T-helper 2 cell treated with Interferon-gamma antibody and Interleukin-4, amounts not matched to agents 5 μg/mL and 100 μg/mL, for 36 hours (primary cell): Measurements from ENCODE around the gene DNAH2.

Experiments
- DNase-seq: peaks from one replicate; pipeline ENCODE4 v3.0.0; 2021; ENCODE audit warnings: low spot score
- H3K27ac Mint-ChIP-seq: one replicate; pipeline ENCODE4 v1.8.0; 2021; ENCODE audit warnings: mild to moderate bottlenecking, mixed read lengths
- H3K27me3 Mint-ChIP-seq: one replicate; pipeline ENCODE4 v1.8.0; 2021; ENCODE audit warnings: low read depth, mixed read lengths
- H3K36me3 Mint-ChIP-seq: one replicate; pipeline ENCODE4 v1.8.0; 2021; ENCODE audit warnings: low read depth, mixed read lengths
- H3K4me1 Mint-ChIP-seq: one replicate; pipeline ENCODE4 v1.8.0; 2021; ENCODE audit warnings: low read depth, mixed read lengths
- H3K4me3 Mint-ChIP-seq: one replicate; pipeline ENCODE4 v1.8.0; 2022; ENCODE audit warnings: mild to moderate bottlenecking, moderate library complexity, mixed read lengths
- H3K9me3 Mint-ChIP-seq: one replicate; pipeline ENCODE4 v1.8.0; 2021; ENCODE audit warnings: mixed read lengths

DNAH2 gene

GRCh38 chr17:7834542-7834956 is 117.0 kb downstream of the DNAH2 start:
- peak overlapping the region; percentile 94 for H3K27ac Mint-ChIP-seq
- peak overlapping the region; percentile 88 for H3K4me3 Mint-ChIP-seq
- H3K36me3 Mint-ChIP-seq = no peaks in the 10 kb centered on the region
- H3K9me3 Mint-ChIP-seq = no peaks in the 10 kb centered on the region
- H3K27me3 Mint-ChIP-seq = peaks cover 13% of the 10 kb centered on the region
- H3K4me1 Mint-ChIP-seq = peaks cover 42% of the 10 kb centered on the region
- DNase-seq = peak; percentile 35

GRCh38 chr17:7834957-7835813 is 117.6 kb downstream of the DNAH2 start:
- Mint-ChIP-seq H3K27ac (peak overlapping the region; percentile 94), H3K27me3 (peaks cover 11% of the 10 kb centered on the region), H3K36me3 (no peaks in the 10 kb centered on the region), H3K4me1 (peaks cover 46% of the 10 kb centered on the region), H3K4me3 (peak overlapping the region; percentile 88), H3K9me3 (no peaks in the 10 kb centered on the region)
- DNase-seq = peak; percentile 80

- peak overlapping the region; percentile 70 for H3K27ac Mint-ChIP-seq
- no peak for DNase-seq
These were observed 118.5 kb downstream of the DNAH2 start for GRCh38 chr17:7835814-7836595.

GRCh38 chr17:7836596-7837407 is 119.3 kb downstream of the DNAH2 start:
- Mint-ChIP-seq H3K9me3 (no peaks in the 10 kb centered on the region), H3K27me3 (peaks cover 6% of the 10 kb centered on the region), H3K4me1 (peaks cover 57% of the 10 kb centered on the region), H3K36me3 (no peaks in the 10 kb centered on the region), H3K27ac (peak overlapping the region; percentile 70), H3K4me3 (peak overlapping the region; percentile 88)
- DNase-seq = peak; percentile 48

More at GRCh38 chr17:7835814-7836595, 118.5 kb downstream of the DNAH2 start:
- Mint-ChIP-seq H3K27me3 (peaks cover 6% of the 10 kb centered on the region), H3K4me3 (peak overlapping the region; percentile 88), H3K36me3 (no peaks in the 10 kb centered on the region), H3K4me1 (peaks cover 52% of the 10 kb centered on the region), H3K9me3 (no peaks in the 10 kb centered on the region)

- no peaks in the 10 kb centered on the region for H3K9me3 Mint-ChIP-seq
- peak overlapping the region; percentile 70 for H3K27ac Mint-ChIP-seq
- peak overlapping the region; percentile 88 for H3K4me3 Mint-ChIP-seq
- peaks cover 5% of the 10 kb centered on the region for H3K27me3 Mint-ChIP-seq
- peaks cover 62% of the 10 kb centered on the region for H3K4me1 Mint-ChIP-seq
- no peaks in the 10 kb centered on the region for H3K36me3 Mint-ChIP-seq
- DNase-seq = no peak
These were observed 120.0 kb downstream of the DNAH2 start for GRCh38 chr17:7837408-7838088.

GRCh38 chr17:7838090-7839075 is 120.8 kb downstream of the DNAH2 start:
- Mint-ChIP-seq H3K27ac (peak overlapping the region; percentile 71), H3K27me3 (peaks cover 3% of the 10 kb centered on the region), H3K9me3 (no peaks in the 10 kb centered on the region), H3K36me3 (no peaks in the 10 kb centered on the region), H3K4me1 (peaks cover 65% of the 10 kb centered on the region), H3K4me3 (peak overlapping the region; percentile 88)
- no peak for DNase-seq

- H3K9me3 Mint-ChIP-seq = no peaks in the 10 kb centered on the region
- H3K36me3 Mint-ChIP-seq = no peaks in the 10 kb centered on the region
- H3K4me1 Mint-ChIP-seq = peaks cover 62% of the 10 kb centered on the region
- no peaks in the 10 kb centered on the region for H3K27me3 Mint-ChIP-seq
- no peak for DNase-seq
- peak overlapping the region; percentile 71 for H3K4me3 Mint-ChIP-seq
- peak overlapping the region; percentile 54 for H3K27ac Mint-ChIP-seq
These were observed 121.8 kb downstream of the DNAH2 start for GRCh38 chr17:7839190-7839875.

GRCh38 chr17:7839876-7840261 is 122.3 kb downstream of the DNAH2 start:
- peaks cover 61% of the 10 kb centered on the region for H3K4me1 Mint-ChIP-seq

GRCh38 chr17:7840441-7840840 is 122.9 kb downstream of the DNAH2 start:
- no peaks in the 10 kb centered on the region for H3K27me3 Mint-ChIP-seq
- peak overlapping the region; percentile 85 for H3K4me3 Mint-ChIP-seq
- H3K9me3 Mint-ChIP-seq = no peaks in the 10 kb centered on the region
- H3K36me3 Mint-ChIP-seq = no peaks in the 10 kb centered on the region
- no peak for DNase-seq
- peaks cover 59% of the 10 kb centered on the region for H3K4me1 Mint-ChIP-seq
- H3K27ac Mint-ChIP-seq = peak overlapping the region; percentile 60

More at GRCh38 chr17:7839876-7840261, 122.3 kb downstream of the DNAH2 start:
- H3K36me3 Mint-ChIP-seq = no peaks in the 10 kb centered on the region
- H3K27me3 Mint-ChIP-seq = no peaks in the 10 kb centered on the region
- H3K9me3 Mint-ChIP-seq = no peaks in the 10 kb centered on the region
- H3K4me3 Mint-ChIP-seq = peak overlapping the region; percentile 11
- H3K27ac Mint-ChIP-seq = no peak overlapping the region
- DNase-seq = no peak

GRCh38 chr17:7840875-7841274 is 123.3 kb downstream of the DNAH2 start:
- no peaks in the 10 kb centered on the region for H3K27me3 Mint-ChIP-seq
- H3K4me1 Mint-ChIP-seq = peaks cover 62% of the 10 kb centered on the region
- no peaks in the 10 kb centered on the region for H3K36me3 Mint-ChIP-seq
- H3K4me3 Mint-ChIP-seq = peak overlapping the region; percentile 85
- no peak for DNase-seq
- H3K27ac Mint-ChIP-seq = peak overlapping the region; percentile 91
- no peaks in the 10 kb centered on the region for H3K9me3 Mint-ChIP-seq

- DNase-seq = peak; percentile 87
- peaks cover 60% of the 10 kb centered on the region for H3K4me1 Mint-ChIP-seq
- H3K36me3 Mint-ChIP-seq = no peaks in the 10 kb centered on the region
- H3K4me3 Mint-ChIP-seq = peak overlapping the region; percentile 99
- peak overlapping the region; percentile 91 for H3K27ac Mint-ChIP-seq
- H3K27me3 Mint-ChIP-seq = no peaks in the 10 kb centered on the region
- no peaks in the 10 kb centered on the region for H3K9me3 Mint-ChIP-seq
These were observed 123.9 kb downstream of the DNAH2 start for GRCh38 chr17:7841396-7841914.
